Measurements from ENCODE around the gene CDK3. TPM values are rescaled to one million over a fixed set of nuclear protein-coding genes. Genes with fewer than 3 reads are reported as not detected.

The CDK3 gene
- total RNA-seq, 2 donors from 2014 or later, result 3.4 to 4.9 TPM

GRCh38 chr17:75981019-75981615 lies 19.5 kb upstream of the CDK3 start:
- intact Hi-C loops (cut with DNase I), result no loop called here
- Histone ChIP-seq H3K4me3 (no peak overlapping the region), H3K27ac (peak overlapping the region; percentile 52 to 99 (median 97)), H3K9me3 (no peaks in the 10 kb centered on the region), H3K4me1 (peaks cover 70% of the 10 kb centered on the region), H3K36me3 (replicated peaks in 1 of 2; ENCODE audit: insufficient read depth in 1 of 2, low read depth in 2 of 2) (no peaks in the 10 kb centered on the region), H3K27me3 (no peaks in the 10 kb centered on the region)
- no peak for TF ChIP-seq POLR2A (IDR thresholded peaks at IDR 0.05)
- TF ChIP-seq CTCF (IDR thresholded peaks at IDR 0.05), result no peak
- ATAC-seq (no peak), DNase-seq (no peak)
- WGBS, 2 donors, result 76 to 78% methylated on average over 7 of the region's 7 CpGs

GRCh38 chr17:75983501-75984181 lies 17.0 kb upstream of the CDK3 start:
- ATAC-seq, result peak; percentile 59
- 18 to 28% methylated on average over 6 of the region's 6 CpGs for WGBS, 2 donors
- Histone ChIP-seq H3K36me3 (replicated peaks in 1 of 2; ENCODE audit: insufficient read depth in 1 of 2, low read depth in 2 of 2) (peaks cover 0 to 5% of the 10 kb centered on the region in 2 donors), H3K4me3 (no peak overlapping the region), H3K27ac (peak overlapping the region; percentile 89 to 99 (median 97)), H3K27me3 (no peaks in the 10 kb centered on the region), H3K4me1 (peaks cover 54% of the 10 kb centered on the region), H3K9me3 (no peaks in the 10 kb centered on the region)
- peak in 2 of 3 donors; percentile 46 to 55 for TF ChIP-seq POLR2A (IDR thresholded peaks at IDR 0.05)
- no peak for TF ChIP-seq CTCF (IDR thresholded peaks at IDR 0.05)
- DNase-seq, result peak; percentile 79 to 93 (median 90)
- intact Hi-C loops (cut with DNase I), result no loop called here

GRCh38 chr17:75985986-75986385 lies 14.7 kb upstream of the CDK3 start:
- Histone ChIP-seq H3K9me3 (no peaks in the 10 kb centered on the region), H3K4me1 (peaks cover 42% of the 10 kb centered on the region), H3K27ac (no peak overlapping the region), H3K27me3 (no peaks in the 10 kb centered on the region), H3K4me3 (no peak overlapping the region), H3K36me3 (replicated peaks in 1 of 2; ENCODE audit: insufficient read depth in 1 of 2, low read depth in 2 of 2) (peaks cover 0 to 5% of the 10 kb centered on the region in 2 donors)
- ATAC-seq (no peak), DNase-seq (no peak)
- 83 to 84% methylated on average over 4 of the region's 4 CpGs for WGBS, 2 donors
- intact Hi-C loops (cut with DNase I), result no loop called here
- TF ChIP-seq CTCF (IDR thresholded peaks at IDR 0.05), result no peak
- TF ChIP-seq POLR2A (IDR thresholded peaks at IDR 0.05), result no peak

- no peak for DNase-seq
- H3K27ac ChIP-seq, result no peak overlapping the region
- no peak for ATAC-seq
- no peaks in the 10 kb centered on the region for H3K9me3 ChIP-seq
- TF ChIP-seq CTCF (IDR thresholded peaks at IDR 0.05) (no peak), POLR2A (IDR thresholded peaks at IDR 0.05) (no peak)
- intact Hi-C loops (cut with DNase I), result no loop called here
- peaks cover 5 to 7% of the 10 kb centered on the region in 2 donors for H3K36me3 ChIP-seq (replicated peaks in 1 of 2; ENCODE audit: insufficient read depth in 1 of 2, low read depth in 2 of 2)
- WGBS, 2 donors, result 75 to 100% methylated on average over 2 to 4 of the region's 4 CpGs
- H3K4me3 ChIP-seq, result no peak overlapping the region
- H3K4me1 ChIP-seq, result peaks cover 31% of the 10 kb centered on the region
- no peaks in the 10 kb centered on the region for H3K27me3 ChIP-seq
These were observed 13.6 kb upstream of the CDK3 start for GRCh38 chr17:75987041-75987440.
